Fibroblast of peridontal ligament (primary cell): ENCODE data around the gene HEATR5A.
A peak's percentile ranks its signal among the peaks of the same experiment; 100 is the strongest.
"Not testable (repeated sequence)": the region's sequence is repeated elsewhere in the genome, so short reads cannot be mapped to it uniquely, and the experiment has no call there.

Experiments
- DNase-seq: peaks from one replicate; pipeline ENCODE4 v3.0.0-alpha.2; 2010; ENCODE audit errors: extremely low read depth

The HEATR5A gene

GRCh38 chr14:31257244-31257553 is 163.2 kb downstream of the HEATR5A start:
- DNase-seq, result no peak

GRCh38 chr14:31256534-31257243 is 163.7 kb downstream of the HEATR5A start:
- no peak for DNase-seq

GRCh38 chr14:31255918-31256317 is 164.4 kb downstream of the HEATR5A start:
- DNase-seq, result not testable (repeated sequence)

- DNase-seq, result no peak
Measured at GRCh38 chr14:31255286-31255685, 165.1 kb downstream of the HEATR5A start.

- DNase-seq, result no peak
Measured at GRCh38 chr14:31253746-31254471, 166.4 kb downstream of the HEATR5A start.

- no peak for DNase-seq
Measured at GRCh38 chr14:31252865-31253264, 167.5 kb downstream of the HEATR5A start.

GRCh38 chr14:31251028-31251958 is 169.1 kb downstream of the HEATR5A start:
- DNase-seq, result no peak

- DNase-seq, result no peak
Measured at GRCh38 chr14:31244626-31245025, 175.7 kb downstream of the HEATR5A start.

DNA sequence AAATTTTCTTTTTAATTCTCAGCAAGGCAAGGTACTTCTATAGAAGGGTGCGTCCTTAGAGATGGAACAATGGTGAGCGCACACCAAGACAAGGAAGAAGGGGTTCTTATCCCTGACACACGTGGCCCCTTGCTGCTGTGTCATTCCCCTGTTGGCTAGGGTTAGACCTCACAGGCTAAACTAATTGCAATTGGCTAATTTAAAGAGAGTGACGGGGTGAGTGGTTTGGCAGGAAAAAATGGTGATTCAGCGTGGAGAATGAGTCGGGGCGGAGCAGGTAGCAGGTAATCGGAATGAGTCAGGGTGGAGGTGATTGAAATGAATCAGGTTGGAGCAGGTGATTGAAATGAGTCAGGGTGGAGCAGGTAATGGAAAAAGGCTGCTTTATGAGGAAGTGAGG is 176.5 kb downstream of the HEATR5A start:
- DNase-seq, result no peak

DNA sequence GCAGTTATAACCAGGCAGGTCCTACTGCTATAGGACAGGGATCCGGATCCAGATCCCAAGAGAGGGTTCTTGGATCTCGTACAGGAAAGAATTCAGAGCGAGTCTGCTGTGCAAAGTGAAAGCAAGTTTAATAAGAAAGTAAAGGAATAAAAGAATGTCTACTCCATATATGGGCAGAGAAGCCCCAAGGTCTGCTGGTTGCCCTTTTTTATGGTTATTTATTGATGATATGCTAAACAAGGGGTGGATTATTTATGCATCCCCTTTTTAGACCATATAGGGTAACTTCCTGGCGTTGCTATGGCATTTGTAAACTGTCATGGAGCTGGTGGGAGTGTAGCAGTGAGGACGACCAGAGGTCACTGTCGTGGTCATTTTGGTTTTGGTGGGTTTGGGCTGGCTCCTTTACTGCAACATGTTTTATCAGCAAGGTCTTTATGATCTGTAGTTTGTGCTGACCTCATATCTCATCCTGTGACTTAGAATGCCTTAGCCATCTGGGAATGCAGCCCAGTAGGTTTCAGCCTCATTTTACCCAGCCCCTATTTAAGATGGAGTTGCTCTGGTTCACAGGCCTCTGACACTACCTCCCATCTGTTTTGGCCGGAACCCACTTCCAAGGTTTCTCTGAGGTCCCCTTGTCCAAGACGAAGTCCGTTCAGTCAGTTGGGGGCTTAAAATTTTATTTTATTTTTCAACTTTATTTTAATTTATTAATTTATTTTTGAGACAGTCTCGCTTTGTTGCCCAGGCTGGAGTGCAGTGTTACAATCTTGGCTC is 178.0 kb downstream of the HEATR5A start:
- peak; percentile 68 for DNase-seq
